H9 (cell line): ENCODE results near the gene UFC1. TPM values are rescaled to one million over a fixed set of nuclear protein-coding genes. Genes with fewer than 3 reads are reported as not detected.

Experiments used
- DNase-seq: peaks from one replicate; pipeline ENCODE4 v3.0.0-alpha.2; 2017
- H2AFZ ChIP-seq: one replicate; pipeline ENCODE4 v1.6.1; 2013; ENCODE audit warnings: mild to moderate bottlenecking, low read length, control low read depth, moderate library complexity
- H2AK5ac ChIP-seq: 2 replicates; pipeline ENCODE4 v1.6.1; 2013; ENCODE audit warnings: low read length, control low read depth, mixed read lengths; ENCODE audit not compliant: insufficient read length
- H2BK120ac ChIP-seq: one replicate; pipeline ENCODE4 v1.6.1; 2013; ENCODE audit warnings: low read depth, mild to moderate bottlenecking, low read length, control low read depth, inconsistent platforms; ENCODE audit not compliant: poor library complexity, severe bottlenecking
- H2BK12ac ChIP-seq: 2 replicates; pipeline ENCODE4 v1.6.1; 2013; ENCODE audit warnings: low read length, control low read depth, mixed read lengths, low read depth; ENCODE audit not compliant: insufficient read length
- H2BK15ac ChIP-seq: 2 replicates; pipeline ENCODE4 v1.6.1; 2013; ENCODE audit warnings: low read depth, low read length, control low read depth
- H2BK20ac ChIP-seq: one replicate; pipeline ENCODE4 v1.6.1; 2013; ENCODE audit warnings: low read depth, mild to moderate bottlenecking, low read length, control low read depth, inconsistent platforms; ENCODE audit not compliant: poor library complexity, severe bottlenecking
- H2BK5ac ChIP-seq: 2 replicates; pipeline ENCODE4 v1.6.1; 2013; ENCODE audit warnings: low read length, control low read depth, mixed read lengths; ENCODE audit not compliant: insufficient read length
- H3K14ac ChIP-seq: 2 replicates; pipeline ENCODE4 v1.6.1; 2013; ENCODE audit warnings: low read length, control low read depth; ENCODE audit not compliant: insufficient read depth
- H3K18ac ChIP-seq: 2 replicates; pipeline ENCODE4 v1.6.1; 2013; ENCODE audit warnings: low read depth, mild to moderate bottlenecking, mixed read lengths, low read length, control low read depth; ENCODE audit not compliant: insufficient read length
- H3K23ac ChIP-seq: 2 replicates; pipeline ENCODE4 v1.6.1; 2013; ENCODE audit warnings: low read length, control low read depth, mixed read lengths, low read depth; ENCODE audit not compliant: insufficient read length
- H3K23me2 ChIP-seq: 2 replicates; pipeline ENCODE4 v1.6.1; 2013; ENCODE audit warnings: low read depth, mild to moderate bottlenecking, mixed read lengths, low read length, control low read depth; ENCODE audit not compliant: insufficient read length, poor library complexity, severe bottlenecking
- H3K27ac ChIP-seq: 2 replicates; pipeline ENCODE4 v1.5.1; 2013; ENCODE audit warnings: low read length, control low read depth, mixed read lengths, low read depth; ENCODE audit not compliant: insufficient read length
- H3K27me3 ChIP-seq: 2 replicates; pipeline ENCODE4 v1.6.1; 2013; ENCODE audit warnings: low read length, control low read depth, inconsistent platforms; ENCODE audit not compliant: insufficient read depth
- H3K4ac ChIP-seq: 2 replicates; pipeline ENCODE4 v1.6.1; 2013; ENCODE audit warnings: low read depth, mild to moderate bottlenecking, control low read depth, inconsistent platforms, low read length, moderate library complexity
- H3K4me1 ChIP-seq: 2 replicates; pipeline ENCODE4 v1.6.1; 2013; ENCODE audit warnings: low read length, control low read depth, inconsistent platforms; ENCODE audit not compliant: insufficient read depth
- H3K4me2 ChIP-seq: 2 replicates; pipeline ENCODE4 v1.6.1; 2013; ENCODE audit warnings: low read length, control low read depth, mixed read lengths; ENCODE audit not compliant: insufficient read length, insufficient read depth
- H3K56ac ChIP-seq: 2 replicates; pipeline ENCODE4 v1.6.1; 2013; ENCODE audit warnings: low read depth, mild to moderate bottlenecking, mixed read lengths, low read length, control low read depth; ENCODE audit not compliant: insufficient read length
- H3K79me1 ChIP-seq: 2 replicates; pipeline ENCODE4 v1.6.1; 2013; ENCODE audit warnings: low read depth, mild to moderate bottlenecking, moderate library complexity, low read length, control low read depth, inconsistent platforms; ENCODE audit not compliant: insufficient read depth, poor library complexity, severe bottlenecking
- H3K79me2 ChIP-seq: 2 replicates; pipeline ENCODE4 v1.6.1; 2013; ENCODE audit warnings: low read length, control low read depth, inconsistent platforms; ENCODE audit not compliant: insufficient read depth
- H3K9ac ChIP-seq: 2 replicates; pipeline ENCODE4 v1.6.1; 2013; ENCODE audit warnings: low read length, control low read depth, mixed read lengths; ENCODE audit not compliant: insufficient read length; ENCODE audit errors: extremely low read depth
- H3K9me3 ChIP-seq: one replicate; pipeline ENCODE4 v1.6.1; 2013; ENCODE audit warnings: low read depth, low read length, inconsistent platforms; ENCODE audit not compliant: control insufficient read depth
- H3T11ph ChIP-seq: one replicate; pipeline ENCODE4 v1.6.1; 2013; ENCODE audit warnings: mild to moderate bottlenecking, low read length, control low read depth, inconsistent platforms
- H4K20me1 ChIP-seq: one replicate; pipeline ENCODE4 v1.6.1; 2013; ENCODE audit not compliant: control insufficient read depth, insufficient read length, insufficient read depth
- H4K5ac ChIP-seq: 2 replicates; pipeline ENCODE4 v1.6.1; 2013; ENCODE audit warnings: low read depth, mild to moderate bottlenecking, mixed read lengths, low read length, control low read depth; ENCODE audit not compliant: insufficient read length
- H4K8ac ChIP-seq: replicated peaks from 2 replicates; pipeline ENCODE4 v1.6.1; 2013; ENCODE audit warnings: low read length, control low read depth, mixed read lengths, low read depth; ENCODE audit not compliant: insufficient read length
- H4K91ac ChIP-seq: 2 replicates; pipeline ENCODE4 v1.6.1; 2013; ENCODE audit warnings: low read depth, mild to moderate bottlenecking, moderate library complexity, mixed read lengths, low read length, control low read depth; ENCODE audit not compliant: insufficient read length
- H3K27ac Mint-ChIP-seq, 3 experiments: 2 replicates in 2 of 3; 3 replicates in 1 of 3; pipeline ENCODE4 v1.8.0; 2020 to 2021; ENCODE audit warnings: mixed read lengths in 3 of 3, mild to moderate bottlenecking in 1 of 3, moderate library complexity in 1 of 3
- H3K27me3 Mint-ChIP-seq: 2 replicates; pipeline ENCODE4 v1.8.0; 2021; ENCODE audit warnings: low read depth, mild to moderate bottlenecking, moderate library complexity, mixed read lengths
- H3K36me3 Mint-ChIP-seq, 3 experiments: 2 replicates in 2 of 3; 3 replicates in 1 of 3; pipeline ENCODE4 v1.8.0; 2020 to 2021; ENCODE audit warnings: low read depth in 3 of 3, mixed read lengths in 3 of 3; ENCODE audit not compliant: insufficient read depth in 1 of 3
- H3K4me1 Mint-ChIP-seq, 2 experiments: 2 replicates each; pipeline ENCODE4 v1.8.0; 2020; ENCODE audit warnings: mixed read lengths in 2 of 2
- H3K4me3 Mint-ChIP-seq, 2 experiments: 2 replicates in 1 of 2; 3 replicates in 1 of 2; pipeline ENCODE4 v1.8.0; 2020 to 2021; ENCODE audit warnings: mild to moderate bottlenecking in 2 of 2, mixed read lengths in 2 of 2, moderate library complexity in 1 of 2
- H3K9me3 Mint-ChIP-seq, 2 experiments: 2 replicates in 1 of 2; 3 replicates in 1 of 2; pipeline ENCODE4 v1.8.0; 2020; ENCODE audit warnings: mild to moderate bottlenecking in 2 of 2, mixed read lengths in 2 of 2, moderate library complexity in 1 of 2
- CTCF ChIP-seq: fragments of 200-600 bp; sonication (generic); conservative IDR thresholded peaks from 3 replicates; pipeline ENCODE4 v1.8.0; 2021; ENCODE audit warnings: antibody characterized with exemption, mild to moderate bottlenecking
- WGBS: extraction: QIAGEN DNeasy Blood & Tissue Kit; methylation state at CpG from one replicate; pipeline ENCODE4 v1.1.7; 2013; ENCODE audit warnings: missing lambda C conversion rate, low lambda C conversion rate, mixed read lengths; ENCODE audit not compliant: insufficient read length; ENCODE audit errors: extremely low coverage; 5-methylcytosine and 5-hydroxymethylcytosine counted together
- total RNA-seq: library from RNA; stranded (reverse); gene quantifications from 2 replicates; pipeline ENCODE4 v1.2.1, GENCODE V29; 2021

Gene UFC1
- total RNA-seq, 1 experiment from 2014 or later = 93.4 TPM

GRCh38 chr1:161121042-161121650, 32.6 kb upstream of the UFC1 start:
- Mint-ChIP-seq H3K4me1 (peaks cover 18 to 24% of the 10 kb centered on the region in 2 experiments), H3K9me3 (no peaks in the 10 kb centered on the region), H3K27me3 (no peaks in the 10 kb centered on the region), H3K36me3 (peaks cover 34 to 67% (median 60%) of the 10 kb centered on the region in 3 experiments; a peak in 6 of 7 replicates), H3K27ac (no peak overlapping the region), H3K4me3 (no peak overlapping the region; a peak in 1 of 5 replicates)
- H2AFZ ChIP-seq = no peak overlapping the region
- no peak overlapping the region for H3K27ac ChIP-seq
- no peak overlapping the region for H3K18ac ChIP-seq
- no peak overlapping the region for H3K9ac ChIP-seq
- no peak overlapping the region for H2BK120ac ChIP-seq
- no peak overlapping the region for H3K14ac ChIP-seq
- no peak overlapping the region for H4K91ac ChIP-seq
- no peak for TF ChIP-seq CTCF
- no peaks in the 10 kb centered on the region for H3K9me3 ChIP-seq
- H2BK12ac ChIP-seq = no peak overlapping the region
- no peak overlapping the region for H3K23ac ChIP-seq
- H3T11ph ChIP-seq = no peak overlapping the region
- H3K27me3 ChIP-seq = no peaks in the 10 kb centered on the region
- H3K79me1 ChIP-seq = no peaks in the 10 kb centered on the region
- H4K5ac ChIP-seq = no peak overlapping the region
- no peaks in the 10 kb centered on the region for H4K20me1 ChIP-seq
- H2BK5ac ChIP-seq = no peak overlapping the region
- no peak overlapping the region for H2AK5ac ChIP-seq
- H4K8ac ChIP-seq = no peak overlapping the region
- H3K4me1 ChIP-seq = peaks cover 5% of the 10 kb centered on the region; the same call in 1 of the 2 replicates
- no peak overlapping the region for H3K4ac ChIP-seq
- H2BK20ac ChIP-seq = no peak overlapping the region
- H2BK15ac ChIP-seq = no peak overlapping the region
- H3K79me2 ChIP-seq = peaks cover 2% of the 10 kb centered on the region; the same call in 1 of the 2 replicates
- H3K56ac ChIP-seq = no peak overlapping the region
- peaks cover 9% of the 10 kb centered on the region for H3K23me2 ChIP-seq
- DNase-seq = no peak
- H3K4me2 ChIP-seq = no peak overlapping the region
- no CpG with 5 or more reads among the region's 3 CpGs for WGBS
